ENCODE measurements around the gene INPP5K.

GRCh38 chr17:1496869-1497268 is 19.5 kb downstream of the INPP5K start:
- TF ChIP-seq CTCF (IDR thresholded peaks at IDR 0.05) (no peak), POLR2A (IDR thresholded peaks at IDR 0.05) (no peak)
